Measurements from ENCODE around the gene CERS6.

CERS6 gene

DNA sequence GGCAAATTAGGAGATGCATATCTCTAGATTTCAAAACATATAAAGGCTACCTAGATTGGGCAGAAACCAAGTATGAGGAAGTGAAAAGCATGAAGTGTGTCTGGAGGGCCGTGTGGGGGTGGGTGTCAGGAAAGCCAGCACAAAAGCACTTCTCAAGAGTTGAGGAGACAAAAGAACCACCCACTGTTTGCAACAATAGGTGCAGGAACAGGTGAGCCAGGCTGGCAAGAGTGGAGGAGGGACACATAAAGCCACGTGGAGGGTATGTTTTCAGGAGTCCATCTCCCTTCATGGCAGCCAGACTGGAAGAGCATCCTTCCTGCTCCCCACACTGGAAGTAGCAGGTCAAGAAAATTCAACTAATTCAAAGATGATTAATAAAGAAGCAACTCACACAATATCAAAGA is 96.4 kb downstream of the CERS6 start:
- TF ChIP-seq, protein P1, sequence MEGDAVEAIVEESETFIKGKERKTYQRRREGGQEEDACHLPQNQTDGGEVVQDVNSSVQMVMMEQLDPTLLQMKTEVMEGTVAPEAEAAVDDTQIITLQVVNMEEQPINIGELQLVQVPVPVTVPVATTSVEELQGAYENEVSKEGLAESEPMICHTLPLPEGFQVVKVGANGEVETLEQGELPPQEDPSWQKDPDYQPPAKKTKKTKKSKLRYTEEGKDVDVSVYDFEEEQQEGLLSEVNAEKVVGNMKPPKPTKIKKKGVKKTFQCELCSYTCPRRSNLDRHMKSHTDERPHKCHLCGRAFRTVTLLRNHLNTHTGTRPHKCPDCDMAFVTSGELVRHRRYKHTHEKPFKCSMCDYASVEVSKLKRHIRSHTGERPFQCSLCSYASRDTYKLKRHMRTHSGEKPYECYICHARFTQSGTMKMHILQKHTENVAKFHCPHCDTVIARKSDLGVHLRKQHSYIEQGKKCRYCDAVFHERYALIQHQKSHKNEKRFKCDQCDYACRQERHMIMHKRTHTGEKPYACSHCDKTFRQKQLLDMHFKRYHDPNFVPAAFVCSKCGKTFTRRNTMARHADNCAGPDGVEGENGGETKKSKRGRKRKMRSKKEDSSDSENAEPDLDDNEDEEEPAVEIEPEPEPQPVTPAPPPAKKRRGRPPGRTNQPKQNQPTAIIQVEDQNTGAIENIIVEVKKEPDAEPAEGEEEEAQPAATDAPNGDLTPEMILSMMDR (IDR thresholded peaks at IDR 0.05; ENCODE audit: extremely low read depth, insufficient read depth, missing control alignments): no peak
- in situ Hi-C loops (cut with MboI; ENCODE audit: low pct_unique_long_range_greater_than_20kb, low sequenced_read_pairs, unreplicated experiment): no loop called here
- DNase-seq (ENCODE audit: low spot score): peak; percentile 48

DNA sequence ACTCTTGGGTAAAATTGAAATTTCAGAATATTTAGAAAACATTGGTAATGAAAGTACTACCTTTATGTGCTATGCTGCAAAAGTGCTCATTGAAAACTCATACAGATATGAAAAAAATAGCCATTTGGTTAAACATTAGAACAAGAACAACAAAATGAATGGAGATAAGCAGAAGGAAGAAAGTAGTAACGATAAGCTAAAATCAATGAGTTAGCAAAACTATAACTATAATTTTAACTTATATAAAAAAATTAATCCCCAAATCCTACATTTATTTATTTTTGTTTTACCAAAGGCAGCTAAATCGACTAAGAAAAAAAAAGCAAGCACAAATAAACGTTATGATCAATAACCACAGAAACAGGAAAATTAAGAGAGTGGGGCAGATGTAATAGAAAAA is 99.2 kb downstream of the CERS6 start:
- in situ Hi-C loops (cut with MboI; ENCODE audit: low pct_unique_long_range_greater_than_20kb, low sequenced_read_pairs, unreplicated experiment): no loop called here
- TF ChIP-seq, protein P1 (IDR thresholded peaks at IDR 0.05; ENCODE audit: extremely low read depth, insufficient read depth, missing control alignments): no peak
- DNase-seq (ENCODE audit: low spot score): no peak

DNA sequence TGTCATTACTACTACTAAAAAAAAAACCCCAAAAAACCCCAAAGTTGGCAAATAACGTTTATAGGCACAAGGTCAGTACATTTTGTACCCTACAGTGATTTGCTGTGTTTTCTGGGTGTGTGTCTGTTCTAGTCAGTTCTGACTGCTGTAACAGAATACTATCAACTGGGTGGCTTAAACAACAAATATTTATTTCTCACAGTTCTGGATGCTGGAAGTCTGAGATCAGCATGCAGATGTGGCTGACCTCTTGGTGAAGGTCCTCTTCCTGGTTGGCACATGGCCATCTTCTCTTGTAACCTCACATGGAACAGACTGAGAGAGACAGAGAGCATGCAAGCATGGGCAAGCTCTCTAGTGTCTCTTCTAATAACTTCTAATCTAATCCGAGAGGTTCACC is 103.1 kb downstream of the CERS6 start:
- no peak for DNase-seq (ENCODE audit: low spot score)
- TF ChIP-seq, protein P1 (IDR thresholded peaks at IDR 0.05; ENCODE audit: extremely low read depth, insufficient read depth, missing control alignments): no peak
- in situ Hi-C loops (cut with MboI; ENCODE audit: low pct_unique_long_range_greater_than_20kb, low sequenced_read_pairs, unreplicated experiment): no loop called here

DNA sequence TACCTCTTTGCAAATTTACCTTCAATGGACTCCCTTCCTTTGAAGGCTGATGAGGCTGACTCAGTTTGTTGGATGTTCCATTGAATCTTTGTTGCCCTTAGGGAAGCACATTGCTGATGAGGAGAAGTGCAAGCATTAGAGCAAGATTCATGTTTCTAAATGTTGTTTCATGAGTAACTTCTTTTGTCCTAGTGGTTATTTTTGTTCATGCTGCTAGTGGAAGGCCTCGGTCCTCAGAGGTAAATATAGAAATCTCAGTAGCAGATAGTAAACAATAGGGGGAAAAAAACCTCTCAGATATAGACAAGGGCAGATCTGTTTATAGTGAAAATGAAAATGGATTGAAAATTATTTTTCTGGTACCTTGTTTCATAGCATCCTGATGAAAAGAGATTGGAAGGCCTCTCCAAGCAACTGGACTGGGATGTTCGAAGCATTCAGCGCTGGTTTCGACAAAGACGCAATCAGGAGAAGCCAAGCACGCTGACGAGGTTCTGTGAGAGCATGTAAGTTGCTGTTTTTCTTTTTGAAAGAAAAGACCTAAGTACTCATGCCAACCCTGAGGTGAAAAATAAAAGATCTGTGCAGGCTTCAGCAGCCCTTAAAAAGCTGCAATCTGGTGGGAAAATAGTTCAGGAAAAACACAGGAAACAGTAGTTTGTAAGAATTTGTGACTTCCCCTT is 104.9 kb downstream of the CERS6 start:
- DNase-seq (ENCODE audit: low spot score): peak; percentile 8
- in situ Hi-C loops (cut with MboI; ENCODE audit: low pct_unique_long_range_greater_than_20kb, low sequenced_read_pairs, unreplicated experiment): no loop called here

DNA sequence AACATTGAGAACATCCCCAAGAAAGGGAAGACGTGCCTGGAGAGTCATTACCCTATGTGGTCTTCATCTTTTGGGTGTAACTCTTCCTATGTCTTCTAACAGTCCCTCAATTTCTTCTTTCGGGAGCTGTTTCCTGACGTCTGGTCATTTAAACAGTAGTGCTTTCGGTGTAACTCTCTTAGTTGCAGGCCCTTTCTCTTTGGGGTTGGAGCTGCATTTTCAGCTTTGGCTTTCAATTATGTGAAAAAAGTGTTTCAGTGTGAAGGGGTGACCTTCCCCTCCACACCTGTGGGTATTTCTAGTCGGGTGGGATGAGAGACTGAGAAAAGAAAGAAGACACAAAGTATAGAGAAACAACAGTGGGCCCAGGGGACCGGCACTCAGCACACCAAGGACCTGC is 105.9 kb downstream of the CERS6 start:
- in situ Hi-C loops (cut with MboI; ENCODE audit: low pct_unique_long_range_greater_than_20kb, low sequenced_read_pairs, unreplicated experiment): no loop called here
- TF ChIP-seq, protein P1 (IDR thresholded peaks at IDR 0.05; ENCODE audit: extremely low read depth, insufficient read depth, missing control alignments): no peak

More for the DNA sequence above, 104.9 kb downstream of the CERS6 start:
- TF ChIP-seq, protein P1 (IDR thresholded peaks at IDR 0.05; ENCODE audit: extremely low read depth, insufficient read depth, missing control alignments): no peak

DNA sequence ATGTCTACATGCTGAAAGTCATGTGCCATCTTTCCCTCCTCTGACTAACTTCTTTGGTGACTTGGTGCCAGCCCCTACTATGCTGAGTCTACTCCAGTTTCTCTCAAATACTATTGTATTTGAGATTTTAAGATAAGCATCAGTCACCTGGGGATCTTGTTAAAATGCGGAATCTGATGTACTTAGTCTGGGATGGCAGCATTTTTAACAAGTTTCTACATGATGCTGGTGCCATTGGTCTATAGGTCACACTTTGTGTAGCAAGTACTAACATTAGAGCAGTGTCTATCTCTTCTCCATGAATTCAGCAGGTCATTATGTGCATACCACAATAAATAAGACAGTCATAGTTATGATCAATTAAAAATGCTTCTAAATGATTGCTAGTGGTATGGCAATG is 106.9 kb downstream of the CERS6 start:
- in situ Hi-C loops (cut with MboI; ENCODE audit: low pct_unique_long_range_greater_than_20kb, low sequenced_read_pairs, unreplicated experiment): no loop called here
- no peak for DNase-seq (ENCODE audit: low spot score)
- TF ChIP-seq, protein P1 (IDR thresholded peaks at IDR 0.05; ENCODE audit: extremely low read depth, insufficient read depth, missing control alignments): no peak

More for the DNA sequence above, 105.9 kb downstream of the CERS6 start:
- DNase-seq (ENCODE audit: low spot score): no peak
